ENCODE results near the gene RBM33. TPM values are rescaled to one million over a fixed set of nuclear protein-coding genes. Genes with fewer than 3 reads are reported as not detected.
A peak's percentile ranks its signal among the peaks of the same experiment; 100 is the strongest.

RBM33 gene
- total and polyA plus RNA-seq, 4 experiments from 2014 or later = 17.2 to 167 (median 113) TPM

DNA sequence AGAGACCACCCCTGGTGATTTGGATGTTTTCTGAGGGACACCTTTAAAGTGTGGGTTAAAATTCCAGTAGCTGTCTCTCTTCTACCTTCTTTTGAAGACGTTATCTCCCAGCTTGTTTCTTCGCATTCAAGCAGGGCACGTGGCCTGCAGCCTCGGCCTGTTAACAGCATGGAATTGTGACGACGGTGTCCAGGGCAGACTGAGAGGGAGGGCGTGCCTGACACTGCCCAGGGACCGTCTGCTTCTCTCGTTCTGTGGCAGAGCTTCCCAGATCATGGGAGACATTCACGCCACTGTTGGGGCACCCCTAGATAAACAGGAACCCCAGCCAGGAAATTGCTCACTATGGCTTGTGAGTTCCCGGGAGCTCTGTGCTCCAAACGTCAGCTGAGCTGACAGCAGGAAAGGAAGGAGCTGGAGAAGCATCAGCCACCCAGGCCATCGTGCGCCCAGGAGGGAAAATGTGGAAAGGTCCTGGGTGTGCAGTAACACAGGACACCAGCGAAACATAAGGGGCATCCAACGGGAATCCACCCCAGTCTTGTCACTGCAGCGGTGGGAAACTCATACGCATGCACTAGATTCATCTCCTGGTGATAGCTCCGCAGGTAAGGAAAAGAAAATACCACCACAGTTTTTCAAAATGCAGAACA lies 41.1 kb upstream of the RBM33 start:
- POLR2A ChIA-PET (ENCODE audit: partially characterized antibody) = no interaction called here
- H3K4me1 Mint-ChIP-seq = peaks cover 0 to 5% (median 3%) of the 10 kb centered on the region in 4 donors
- no peaks in the 10 kb centered on the region for H3K36me3 Mint-ChIP-seq
- Histone ChIP-seq H3K27me3 (ENCODE audit: insufficient read depth, low read length) (no peaks in the 10 kb centered on the region), H3K4me1 (ENCODE audit: insufficient read depth, low read length) (no peaks in the 10 kb centered on the region), H3K36me3 (ENCODE audit: insufficient read depth, low read length) (no peaks in the 10 kb centered on the region), H3K9me3 (ENCODE audit: control insufficient read depth in 1 of 2, low read length in 2 of 2) (no peaks in the 10 kb centered on the region), H3K27ac (ENCODE audit: low read depth, low read length) (no peak overlapping the region), H3K4me3 (ENCODE audit: low read length in 2 of 2) (no peak overlapping the region)
- intact Hi-C loops (cut with micrococcal nuclease) = no loop called here
- CTCF ChIA-PET (ENCODE audit: partially characterized antibody) = interaction anchor here (0.8 to 1.3 kb wide), 4 partner anchors 8 to 136 kb away, joined by 3 to 4 read pairs (median 4); no protein-coding TSS in a partner anchor
- H3K27ac Mint-ChIP-seq = peak overlapping the region in 1 of 7 donors; percentile 42
- DNase-seq = no peak
- no peaks in the 10 kb centered on the region for H3K9me3 Mint-ChIP-seq
- H3K27me3 Mint-ChIP-seq = peaks cover 20 to 30% of the 10 kb centered on the region in 2 donors
- H3K4me3 Mint-ChIP-seq = no peak overlapping the region

DNA sequence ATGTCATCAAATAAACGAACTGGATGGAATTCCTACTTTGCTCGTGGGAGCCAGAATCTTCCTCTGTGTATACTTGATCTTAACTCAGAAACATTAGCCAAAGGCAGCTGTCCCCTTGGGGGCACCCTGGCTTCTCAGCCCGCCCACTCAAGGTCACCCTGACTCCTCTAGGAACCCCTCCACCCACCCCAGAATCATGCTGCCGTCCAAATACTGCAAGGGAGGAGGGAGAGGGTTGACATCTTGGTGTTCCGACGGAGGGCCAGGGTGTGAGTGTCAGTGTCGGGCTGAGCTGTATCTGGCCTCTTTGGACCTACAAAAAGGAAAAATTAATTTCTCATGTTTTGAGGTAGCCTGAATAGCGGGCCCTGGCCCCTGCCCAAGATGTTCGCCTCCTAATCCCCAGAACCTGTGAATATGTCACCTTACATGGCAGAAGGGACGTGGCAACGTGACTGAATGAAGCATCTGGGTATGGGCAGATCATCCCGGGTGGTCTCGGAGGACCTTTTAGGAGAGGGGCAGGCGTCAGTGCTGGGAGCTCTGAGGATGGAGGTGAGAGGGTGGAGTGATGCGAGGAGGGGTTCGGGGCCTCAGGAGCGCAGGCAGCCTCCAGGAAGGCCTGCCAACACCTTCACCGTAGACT lies 40.5 kb upstream of the RBM33 start:
- H3K36me3 Mint-ChIP-seq = no peaks in the 10 kb centered on the region
- Histone ChIP-seq H3K4me1 (ENCODE audit: insufficient read depth, low read length) (no peaks in the 10 kb centered on the region), H3K27ac (ENCODE audit: low read depth, low read length) (no peak overlapping the region), H3K36me3 (ENCODE audit: insufficient read depth, low read length) (no peaks in the 10 kb centered on the region), H3K27me3 (ENCODE audit: insufficient read depth, low read length) (no peaks in the 10 kb centered on the region), H3K9me3 (ENCODE audit: control insufficient read depth in 1 of 2, low read length in 2 of 2) (no peaks in the 10 kb centered on the region), H3K4me3 (ENCODE audit: low read length in 2 of 2) (no peak overlapping the region)
- no peak overlapping the region for H3K27ac Mint-ChIP-seq
- ChIA-PET CTCF (ENCODE audit: partially characterized antibody) (interaction anchor here (0.8 to 1.3 kb wide), 4 partner anchors 9 to 135 kb away, joined by 3 to 4 read pairs (median 4); no protein-coding TSS in a partner anchor), POLR2A (ENCODE audit: partially characterized antibody) (no interaction called here)
- intact Hi-C loops (cut with micrococcal nuclease) = no loop called here
- peaks cover 16 to 24% of the 10 kb centered on the region in 2 donors for H3K27me3 Mint-ChIP-seq
- peaks cover 0 to 1% (median 0%) of the 10 kb centered on the region in 4 donors for H3K4me1 Mint-ChIP-seq
- H3K4me3 Mint-ChIP-seq = no peak overlapping the region
- DNase-seq = no peak
- H3K9me3 Mint-ChIP-seq = no peaks in the 10 kb centered on the region

DNA sequence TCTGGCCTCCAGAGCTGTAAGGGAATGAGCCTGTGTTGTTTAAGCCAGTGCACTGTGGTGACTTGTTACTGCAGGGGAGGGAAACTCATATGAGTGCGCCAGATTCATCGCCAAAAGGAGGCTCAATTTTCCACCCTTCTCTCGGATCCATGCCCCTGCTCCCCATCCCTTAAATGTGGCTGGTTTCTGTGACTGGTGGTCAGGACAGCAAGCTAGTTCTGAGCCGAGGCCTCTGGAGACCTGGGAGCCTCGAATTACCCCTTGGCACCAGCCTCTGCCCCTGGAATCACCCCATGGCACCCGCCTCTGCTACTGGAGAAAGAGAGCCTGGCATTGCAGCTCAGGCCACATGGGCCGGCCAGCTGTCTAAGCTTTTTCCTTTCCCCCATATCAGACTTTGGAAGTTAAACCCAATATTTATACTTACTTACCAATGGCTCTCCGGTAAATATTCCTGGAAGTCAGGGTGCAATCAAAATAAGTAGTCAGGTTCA lies 39.9 kb upstream of the RBM33 start:
- H3K27me3 ChIP-seq (ENCODE audit: insufficient read depth, low read length) = no peaks in the 10 kb centered on the region
- no peak overlapping the region for H3K27ac ChIP-seq (ENCODE audit: low read depth, low read length)
- intact Hi-C loops (cut with micrococcal nuclease) = no loop called here
- no peaks in the 10 kb centered on the region for H3K36me3 Mint-ChIP-seq
- H3K4me1 Mint-ChIP-seq = peaks cover 0 to 1% (median 0%) of the 10 kb centered on the region in 4 donors
- no peaks in the 10 kb centered on the region for H3K36me3 ChIP-seq (ENCODE audit: insufficient read depth, low read length)
- H3K27me3 Mint-ChIP-seq = peaks cover 16 to 18% of the 10 kb centered on the region in 2 donors
- ChIA-PET CTCF (ENCODE audit: partially characterized antibody) (interaction anchor here (1.3 kb wide), 1 partner anchor 11 kb away, joined by 3 read pairs; no protein-coding TSS in a partner anchor), POLR2A (ENCODE audit: partially characterized antibody) (no interaction called here)
- no peak for DNase-seq
- H3K4me1 ChIP-seq (ENCODE audit: insufficient read depth, low read length) = no peaks in the 10 kb centered on the region
- H3K4me3 ChIP-seq (ENCODE audit: low read length in 2 of 2) = no peak overlapping the region
- no peaks in the 10 kb centered on the region for H3K9me3 Mint-ChIP-seq
- no peak overlapping the region for H3K4me3 Mint-ChIP-seq
- H3K9me3 ChIP-seq (ENCODE audit: control insufficient read depth in 1 of 2, low read length in 2 of 2) = no peaks in the 10 kb centered on the region
- H3K27ac Mint-ChIP-seq = no peak overlapping the region

DNA sequence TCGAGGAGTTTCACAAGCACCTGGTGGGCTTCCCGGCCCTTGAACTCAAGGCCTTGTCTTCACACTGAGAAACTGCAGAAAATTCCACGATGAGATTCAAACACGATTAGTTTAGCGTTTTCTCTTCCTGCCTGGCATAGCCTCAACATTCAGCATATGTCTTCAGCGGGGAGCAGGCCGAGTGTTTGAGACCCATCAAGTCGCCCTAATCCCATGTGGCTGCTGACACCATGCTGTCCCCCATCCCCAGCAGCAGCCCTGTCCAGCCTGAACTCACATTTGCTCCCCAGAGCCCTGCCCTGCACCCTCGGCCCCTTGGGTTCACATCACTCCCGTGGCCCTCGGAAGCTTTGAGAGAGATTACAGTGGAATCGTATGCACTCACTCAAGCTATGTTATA lies 35.3 kb upstream of the RBM33 start:
- Histone ChIP-seq H3K27ac (ENCODE audit: low read depth, low read length) (no peak overlapping the region), H3K9me3 (ENCODE audit: control insufficient read depth in 1 of 2, low read length in 2 of 2) (no peaks in the 10 kb centered on the region), H3K36me3 (ENCODE audit: insufficient read depth, low read length) (no peaks in the 10 kb centered on the region), H3K4me3 (ENCODE audit: low read length in 2 of 2) (no peak overlapping the region), H3K4me1 (ENCODE audit: insufficient read depth, low read length) (no peaks in the 10 kb centered on the region), H3K27me3 (ENCODE audit: insufficient read depth, low read length) (no peaks in the 10 kb centered on the region)
- Mint-ChIP-seq H3K36me3 (no peaks in the 10 kb centered on the region), H3K4me3 (no peak overlapping the region), H3K27me3 (peaks cover 6 to 10% of the 10 kb centered on the region in 2 donors), H3K27ac (no peak overlapping the region), H3K4me1 (peaks cover 0 to 1% (median 0%) of the 10 kb centered on the region in 4 donors), H3K9me3 (peaks cover 0 to 1% (median 0%) of the 10 kb centered on the region in 8 donors)
- ChIA-PET POLR2A (ENCODE audit: partially characterized antibody) (no interaction called here), CTCF (ENCODE audit: partially characterized antibody) (no interaction called here)
- DNase-seq = no peak
- intact Hi-C loops (cut with micrococcal nuclease) = no loop called here

DNA sequence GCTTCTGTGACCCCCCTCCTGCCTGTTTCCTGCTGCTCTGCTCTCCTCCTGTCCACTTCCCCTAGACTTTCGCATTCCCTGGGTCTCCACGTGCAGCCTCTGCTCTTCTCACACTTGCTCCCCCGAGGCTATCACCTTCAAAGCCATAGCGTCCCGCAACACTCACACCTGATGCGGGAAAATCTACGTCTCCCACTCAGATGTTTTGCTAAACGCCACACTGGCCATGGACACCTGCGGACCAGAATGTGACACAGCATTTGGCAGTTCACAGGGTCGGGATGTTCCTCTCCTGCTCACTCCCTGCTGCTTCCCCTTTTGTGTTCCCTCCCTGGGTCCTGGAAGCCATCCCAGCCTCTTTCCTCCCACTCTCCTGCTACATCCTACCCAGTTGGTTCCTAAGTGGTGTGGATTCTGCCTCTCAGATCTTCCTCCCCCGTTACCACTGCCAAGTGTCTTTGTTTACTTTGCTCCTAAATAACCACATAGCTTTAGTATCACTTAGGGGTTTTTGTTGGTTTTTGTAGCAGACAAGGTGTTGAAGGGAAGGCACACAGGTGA lies 33.7 kb upstream of the RBM33 start:
- peaks cover 0 to 6% of the 10 kb centered on the region in 2 donors for H3K36me3 Mint-ChIP-seq
- H3K27ac ChIP-seq (ENCODE audit: low read depth, low read length) = no peak overlapping the region
- intact Hi-C loops (cut with micrococcal nuclease) = no loop called here
- peaks cover 0 to 1% (median 0%) of the 10 kb centered on the region in 4 donors for H3K4me1 Mint-ChIP-seq
- POLR2A ChIA-PET (ENCODE audit: partially characterized antibody) = interaction anchor here (0.6 kb wide), 1 partner anchor 10 kb away, joined by 3 read pairs; no protein-coding TSS in a partner anchor
- no peak overlapping the region for H3K27ac Mint-ChIP-seq
- DNase-seq = no peak
- no peaks in the 10 kb centered on the region for H3K9me3 ChIP-seq (ENCODE audit: control insufficient read depth in 1 of 2, low read length in 2 of 2)
- no peak overlapping the region for H3K4me3 ChIP-seq (ENCODE audit: low read length in 2 of 2)
- peaks cover 0 to 8% (median 0%) of the 10 kb centered on the region in 8 donors for H3K9me3 Mint-ChIP-seq
- no peaks in the 10 kb centered on the region for H3K4me1 ChIP-seq (ENCODE audit: insufficient read depth, low read length)
- peaks cover 6 to 10% of the 10 kb centered on the region in 2 donors for H3K27me3 Mint-ChIP-seq
- H3K4me3 Mint-ChIP-seq = no peak overlapping the region
- CTCF ChIA-PET (ENCODE audit: partially characterized antibody) = interaction anchor here (3.0 kb wide), 1 partner anchor 11 kb away, joined by 25 read pairs; no protein-coding TSS in a partner anchor
- no peaks in the 10 kb centered on the region for H3K36me3 ChIP-seq (ENCODE audit: insufficient read depth, low read length)
- H3K27me3 ChIP-seq (ENCODE audit: insufficient read depth, low read length) = no peaks in the 10 kb centered on the region

DNA sequence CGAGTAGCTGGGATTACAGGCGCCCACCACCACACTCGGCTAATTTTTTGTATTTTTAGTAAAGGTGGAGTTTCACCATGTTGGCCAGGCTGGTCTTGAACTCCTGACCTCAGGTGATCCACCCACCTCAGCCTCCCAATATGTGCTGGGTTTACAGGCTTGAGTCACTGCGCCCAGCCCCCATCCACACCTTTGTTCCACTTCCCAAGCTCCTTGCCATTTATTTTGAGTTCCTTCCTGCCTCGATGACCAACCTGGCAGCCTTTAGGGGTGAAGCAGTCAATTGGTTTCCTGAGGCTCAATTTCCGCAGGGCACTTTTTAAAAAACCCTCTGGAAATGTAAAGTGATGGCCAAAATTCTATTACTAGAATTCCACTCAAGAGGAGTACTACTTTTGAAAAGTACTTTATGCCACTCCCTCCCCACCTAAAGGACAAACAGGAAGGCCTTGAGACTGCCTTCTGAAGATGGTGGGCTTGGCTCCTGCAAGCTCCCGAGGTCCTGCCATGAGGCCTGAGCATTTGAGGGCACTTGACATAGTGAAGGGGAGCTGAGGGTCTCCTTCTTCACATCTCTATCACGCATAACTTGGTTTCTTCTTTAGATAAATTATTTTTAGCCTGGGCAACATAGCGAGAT lies 32.5 kb upstream of the RBM33 start:
- Histone ChIP-seq H3K4me1 (ENCODE audit: insufficient read depth, low read length) (no peaks in the 10 kb centered on the region), H3K36me3 (ENCODE audit: insufficient read depth, low read length) (no peaks in the 10 kb centered on the region), H3K4me3 (ENCODE audit: low read length in 2 of 2) (no peak overlapping the region), H3K9me3 (ENCODE audit: control insufficient read depth in 1 of 2, low read length in 2 of 2) (no peaks in the 10 kb centered on the region), H3K27ac (ENCODE audit: low read depth, low read length) (no peak overlapping the region), H3K27me3 (ENCODE audit: insufficient read depth, low read length) (no peaks in the 10 kb centered on the region)
- intact Hi-C loops (cut with micrococcal nuclease) = no loop called here
- peaks cover 0 to 9% (median 0%) of the 10 kb centered on the region in 8 donors for H3K9me3 Mint-ChIP-seq
- H3K27ac Mint-ChIP-seq = no peak overlapping the region
- no peak for DNase-seq
- no peak overlapping the region for H3K4me3 Mint-ChIP-seq
- peaks cover 0 to 10% of the 10 kb centered on the region in 2 donors for H3K36me3 Mint-ChIP-seq
- ChIA-PET CTCF (ENCODE audit: partially characterized antibody) (interaction anchor here (0.8 to 3.0 kb wide), 3 partner anchors 8 to 122 kb away, joined by 3 to 25 read pairs (median 4); no protein-coding TSS in a partner anchor), POLR2A (ENCODE audit: partially characterized antibody) (no interaction called here)
- H3K4me1 Mint-ChIP-seq = peaks cover 0 to 1% (median 0%) of the 10 kb centered on the region in 4 donors
- H3K27me3 Mint-ChIP-seq = peaks cover 4 to 10% of the 10 kb centered on the region in 2 donors
